ENCODE results near the gene SCN11A.

Gene SCN11A

DNA sequence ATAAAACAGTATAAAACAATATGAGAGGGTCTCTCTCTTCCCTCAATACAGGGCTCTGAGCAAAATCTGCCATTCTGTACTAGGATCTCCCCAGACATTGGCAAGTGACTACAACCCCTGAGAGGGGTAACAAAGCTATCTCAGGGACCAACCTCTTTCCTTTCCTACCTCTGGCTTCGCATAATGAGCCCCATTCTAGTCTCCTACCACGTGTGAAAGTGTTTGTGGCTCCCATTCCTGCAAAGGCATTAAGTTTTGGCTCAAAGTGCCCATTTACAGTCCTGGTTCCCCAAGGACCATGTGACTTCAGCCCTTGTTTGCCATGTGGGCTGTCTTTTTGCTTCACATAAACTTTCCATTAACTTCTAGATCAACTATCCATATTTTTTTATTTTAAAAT lies 46.4 kb downstream of the SCN11A start:
- Histone ChIP-seq H3K36me3 (ENCODE audit: insufficient read depth, low read length) (no peaks in the 10 kb centered on the region), H3K27ac (ENCODE audit: low read length) (no peak overlapping the region)
- no peak for ATAC-seq (ENCODE audit: insufficient read depth, low read depth)

More for the DNA sequence above, 46.4 kb downstream of the SCN11A start:
- Histone ChIP-seq H4K20me1 (ENCODE audit: insufficient read depth, low read length) (no peaks in the 10 kb centered on the region; the same call in 1 of the 2 replicates), H3K27me3 (ENCODE audit: insufficient read depth, low read length, poor library complexity) (peaks cover 6% of the 10 kb centered on the region), H3K79me2 (ENCODE audit: insufficient read depth, low read length) (no peaks in the 10 kb centered on the region), H2AFZ (ENCODE audit: low read depth, low read length) (no peak overlapping the region), H3K4me3 (ENCODE audit: low read depth in 1 of 2, low read length in 2 of 2) (no peak overlapping the region), H3K9me3 (ENCODE audit: insufficient read depth, low read length, severe bottlenecking) (no peaks in the 10 kb centered on the region), H3K4me2 (ENCODE audit: insufficient read depth, low read length) (no peak overlapping the region), H3K4me1 (ENCODE audit: insufficient read depth, low read length) (no peaks in the 10 kb centered on the region), H3K9ac (ENCODE audit: low read depth, low read length) (no peak overlapping the region)
- DNase-seq, result no peak
- no peak for TF ChIP-seq EZH2 (IDR thresholded peaks at IDR 0.05; ENCODE audit: borderline replicate concordance, low read depth, low read length, severe bottlenecking)
- TF ChIP-seq, protein P1, sequence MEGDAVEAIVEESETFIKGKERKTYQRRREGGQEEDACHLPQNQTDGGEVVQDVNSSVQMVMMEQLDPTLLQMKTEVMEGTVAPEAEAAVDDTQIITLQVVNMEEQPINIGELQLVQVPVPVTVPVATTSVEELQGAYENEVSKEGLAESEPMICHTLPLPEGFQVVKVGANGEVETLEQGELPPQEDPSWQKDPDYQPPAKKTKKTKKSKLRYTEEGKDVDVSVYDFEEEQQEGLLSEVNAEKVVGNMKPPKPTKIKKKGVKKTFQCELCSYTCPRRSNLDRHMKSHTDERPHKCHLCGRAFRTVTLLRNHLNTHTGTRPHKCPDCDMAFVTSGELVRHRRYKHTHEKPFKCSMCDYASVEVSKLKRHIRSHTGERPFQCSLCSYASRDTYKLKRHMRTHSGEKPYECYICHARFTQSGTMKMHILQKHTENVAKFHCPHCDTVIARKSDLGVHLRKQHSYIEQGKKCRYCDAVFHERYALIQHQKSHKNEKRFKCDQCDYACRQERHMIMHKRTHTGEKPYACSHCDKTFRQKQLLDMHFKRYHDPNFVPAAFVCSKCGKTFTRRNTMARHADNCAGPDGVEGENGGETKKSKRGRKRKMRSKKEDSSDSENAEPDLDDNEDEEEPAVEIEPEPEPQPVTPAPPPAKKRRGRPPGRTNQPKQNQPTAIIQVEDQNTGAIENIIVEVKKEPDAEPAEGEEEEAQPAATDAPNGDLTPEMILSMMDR (IDR thresholded peaks at IDR 0.05; ENCODE audit: borderline replicate concordance, extremely low read depth, low read length, poor library complexity, severe bottlenecking), result no peak
